Measurements from ENCODE around the gene PRLH.

The PRLH gene

DNA sequence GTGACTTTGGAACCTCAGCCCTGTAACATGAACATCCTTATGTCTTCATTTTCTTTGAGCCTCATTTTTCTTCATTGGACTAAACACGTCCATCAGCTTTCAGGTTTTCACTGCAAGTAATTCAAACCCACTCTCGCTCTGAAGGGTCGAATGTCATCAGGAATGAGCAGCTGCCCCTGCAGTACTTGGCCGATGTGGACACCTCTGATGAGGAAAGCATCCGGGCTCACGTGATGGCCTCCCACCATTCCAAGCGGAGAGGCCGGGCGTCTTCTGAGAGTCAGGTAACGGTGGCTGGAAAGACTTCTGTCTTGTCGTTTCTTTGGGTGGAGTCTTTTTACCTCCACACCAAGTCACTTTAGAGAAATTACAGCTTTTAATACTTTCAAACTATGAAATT lies 39.1 kb upstream of the PRLH start:
- Histone ChIP-seq H4K20me1 (ENCODE audit: low read depth, low read length) (no peaks in the 10 kb centered on the region), H3K27ac (ENCODE audit: low read depth, low read length) (no peak overlapping the region), H3K9ac (ENCODE audit: low read length) (no peak overlapping the region), H2AFZ (ENCODE audit: low read depth, low read length, severe bottlenecking) (no peak overlapping the region), H3F3A (ENCODE audit: insufficient read depth) (no peaks in the 10 kb centered on the region), H3K9me3 (ENCODE audit: insufficient read depth, low read length) (no peaks in the 10 kb centered on the region), H3K79me2 (ENCODE audit: insufficient read depth, low read length) (no peaks in the 10 kb centered on the region), H3K4me3 (ENCODE audit: insufficient read depth, low read length, poor library complexity, severe bottlenecking) (no peak overlapping the region), H3K9me2 (replicated peaks; ENCODE audit: insufficient read depth, low read length) (no peaks in the 10 kb centered on the region), H3K4me2 (ENCODE audit: low read depth, low read length, poor library complexity, severe bottlenecking) (no peak overlapping the region), H3K36me3 (ENCODE audit: low read length) (no peaks in the 10 kb centered on the region), H3K27me3 (ENCODE audit: low read length) (no peaks in the 10 kb centered on the region)
- TF ChIP-seq, protein P1, sequence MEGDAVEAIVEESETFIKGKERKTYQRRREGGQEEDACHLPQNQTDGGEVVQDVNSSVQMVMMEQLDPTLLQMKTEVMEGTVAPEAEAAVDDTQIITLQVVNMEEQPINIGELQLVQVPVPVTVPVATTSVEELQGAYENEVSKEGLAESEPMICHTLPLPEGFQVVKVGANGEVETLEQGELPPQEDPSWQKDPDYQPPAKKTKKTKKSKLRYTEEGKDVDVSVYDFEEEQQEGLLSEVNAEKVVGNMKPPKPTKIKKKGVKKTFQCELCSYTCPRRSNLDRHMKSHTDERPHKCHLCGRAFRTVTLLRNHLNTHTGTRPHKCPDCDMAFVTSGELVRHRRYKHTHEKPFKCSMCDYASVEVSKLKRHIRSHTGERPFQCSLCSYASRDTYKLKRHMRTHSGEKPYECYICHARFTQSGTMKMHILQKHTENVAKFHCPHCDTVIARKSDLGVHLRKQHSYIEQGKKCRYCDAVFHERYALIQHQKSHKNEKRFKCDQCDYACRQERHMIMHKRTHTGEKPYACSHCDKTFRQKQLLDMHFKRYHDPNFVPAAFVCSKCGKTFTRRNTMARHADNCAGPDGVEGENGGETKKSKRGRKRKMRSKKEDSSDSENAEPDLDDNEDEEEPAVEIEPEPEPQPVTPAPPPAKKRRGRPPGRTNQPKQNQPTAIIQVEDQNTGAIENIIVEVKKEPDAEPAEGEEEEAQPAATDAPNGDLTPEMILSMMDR (IDR thresholded peaks at IDR 0.05; ENCODE audit: insufficient read depth, low read length, poor library complexity, severe bottlenecking) = no peak
- no peak for TF ChIP-seq EZH2phosphoT487 (conservative IDR thresholded peaks at IDR 0.05; ENCODE audit: low read length)

GRCh38 chr2:237527766-237528165 lies 38.6 kb upstream of the PRLH start:
- TF ChIP-seq, protein P1 (IDR thresholded peaks at IDR 0.05; ENCODE audit: insufficient read depth, low read length, poor library complexity, severe bottlenecking) = no peak
- no peak for TF ChIP-seq EZH2phosphoT487 (conservative IDR thresholded peaks at IDR 0.05; ENCODE audit: low read length)
- H3K27ac ChIP-seq (ENCODE audit: low read depth, low read length) = no peak overlapping the region
- no peaks in the 10 kb centered on the region for H3K9me3 ChIP-seq (ENCODE audit: insufficient read depth, low read length)
- no peaks in the 10 kb centered on the region for H3F3A ChIP-seq (ENCODE audit: insufficient read depth)
- H3K4me2 ChIP-seq (ENCODE audit: low read depth, low read length, poor library complexity, severe bottlenecking) = no peak overlapping the region
- no peak overlapping the region for H2AFZ ChIP-seq (ENCODE audit: low read depth, low read length, severe bottlenecking)
- no peaks in the 10 kb centered on the region for H3K36me3 ChIP-seq (ENCODE audit: low read length)
- no peaks in the 10 kb centered on the region for H4K20me1 ChIP-seq (ENCODE audit: low read depth, low read length)
- no peak overlapping the region for H3K4me3 ChIP-seq (ENCODE audit: insufficient read depth, low read length, poor library complexity, severe bottlenecking)
- no peaks in the 10 kb centered on the region for H3K79me2 ChIP-seq (ENCODE audit: insufficient read depth, low read length)
- H3K27me3 ChIP-seq (ENCODE audit: low read length) = no peaks in the 10 kb centered on the region
- H3K9me2 ChIP-seq (replicated peaks; ENCODE audit: insufficient read depth, low read length) = no peaks in the 10 kb centered on the region
- H3K9ac ChIP-seq (ENCODE audit: low read length) = no peak overlapping the region

- no peak for TF ChIP-seq EZH2phosphoT487 (conservative IDR thresholded peaks at IDR 0.05; ENCODE audit: low read length)
- TF ChIP-seq, protein P1 (IDR thresholded peaks at IDR 0.05; ENCODE audit: insufficient read depth, low read length, poor library complexity, severe bottlenecking) = no peak
- no peak overlapping the region for H2AFZ ChIP-seq (ENCODE audit: low read depth, low read length, severe bottlenecking)
- no peaks in the 10 kb centered on the region for H3K9me3 ChIP-seq (ENCODE audit: insufficient read depth, low read length)
- H3F3A ChIP-seq (ENCODE audit: insufficient read depth) = no peaks in the 10 kb centered on the region
- H3K9ac ChIP-seq (ENCODE audit: low read length) = no peak overlapping the region
- no peaks in the 10 kb centered on the region for H4K20me1 ChIP-seq (ENCODE audit: low read depth, low read length)
- H3K9me2 ChIP-seq (replicated peaks; ENCODE audit: insufficient read depth, low read length) = no peaks in the 10 kb centered on the region
- no peak overlapping the region for H3K4me2 ChIP-seq (ENCODE audit: low read depth, low read length, poor library complexity, severe bottlenecking)
- H3K4me3 ChIP-seq (ENCODE audit: insufficient read depth, low read length, poor library complexity, severe bottlenecking) = no peak overlapping the region
- no peak overlapping the region for H3K27ac ChIP-seq (ENCODE audit: low read depth, low read length)
- no peaks in the 10 kb centered on the region for H3K36me3 ChIP-seq (ENCODE audit: low read length)
- H3K27me3 ChIP-seq (ENCODE audit: low read length) = no peaks in the 10 kb centered on the region
- no peaks in the 10 kb centered on the region for H3K79me2 ChIP-seq (ENCODE audit: insufficient read depth, low read length)
Measured at GRCh38 chr2:237529452-237530402, 36.6 kb upstream of the PRLH start.

Data from SU-DHL-6 (cell line).